Measurements from ENCODE around the gene EPHB1.

Gene EPHB1

DNA sequence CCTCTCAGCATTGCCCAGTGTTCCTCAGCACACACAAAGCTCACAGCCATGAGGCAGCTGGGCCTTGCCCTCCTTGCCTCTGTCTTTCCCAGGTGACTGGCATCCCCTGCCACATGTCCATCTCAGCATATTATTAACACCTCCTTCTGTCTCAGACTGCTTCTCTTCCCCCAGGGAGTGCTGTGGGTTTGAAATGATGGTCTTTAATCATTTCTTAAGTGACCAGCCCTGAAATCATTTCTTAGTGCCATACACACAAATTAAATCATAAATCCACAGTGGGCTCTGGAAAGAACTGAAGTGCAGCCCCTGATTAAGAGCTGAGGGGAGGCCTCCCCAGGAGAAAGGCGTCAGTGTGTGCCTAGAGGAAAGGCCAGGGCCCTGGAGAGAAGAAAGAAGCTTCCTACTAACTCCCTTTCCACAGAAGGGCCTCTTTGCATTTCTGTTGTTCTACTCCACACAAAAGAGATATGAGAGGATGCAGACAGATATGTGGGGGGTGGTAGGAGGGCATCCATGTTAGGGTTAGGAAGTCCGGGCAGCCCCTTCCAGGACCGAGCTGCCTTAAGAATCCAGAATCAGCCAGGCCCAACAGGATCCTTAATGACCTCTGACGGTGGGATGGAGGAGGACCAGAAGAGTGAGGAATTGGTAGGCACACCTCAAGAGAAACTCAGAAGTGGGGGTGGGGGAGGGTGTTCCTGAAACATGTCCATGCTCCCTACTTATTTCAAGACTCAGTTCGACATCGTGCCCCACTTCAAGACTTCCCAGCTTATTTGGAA lies 290.8 kb downstream of the EPHB1 start:
- H3K4me3 ChIP-seq (ENCODE audit: low read depth, low read length): no peak overlapping the region

DNA sequence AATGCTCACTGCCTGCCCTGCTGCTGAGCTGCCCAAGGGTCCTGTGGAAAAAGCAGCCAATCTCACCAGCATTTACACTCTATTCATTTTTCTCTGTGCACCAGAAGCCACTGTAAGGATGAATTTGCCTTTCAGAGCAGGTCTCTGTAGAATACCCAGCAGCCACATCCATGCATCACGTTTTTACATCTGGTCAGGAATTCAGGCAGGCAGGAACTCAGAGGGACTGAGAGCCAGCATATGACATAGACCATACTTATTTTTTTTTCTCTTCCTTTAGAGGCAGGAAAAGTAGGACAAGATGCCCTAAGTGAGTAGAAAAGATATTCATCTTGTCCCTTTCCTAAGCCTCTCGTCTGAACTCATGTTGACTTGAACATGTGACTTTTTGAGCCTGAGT lies 292.7 kb downstream of the EPHB1 start:
- TF ChIP-seq, protein P1, sequence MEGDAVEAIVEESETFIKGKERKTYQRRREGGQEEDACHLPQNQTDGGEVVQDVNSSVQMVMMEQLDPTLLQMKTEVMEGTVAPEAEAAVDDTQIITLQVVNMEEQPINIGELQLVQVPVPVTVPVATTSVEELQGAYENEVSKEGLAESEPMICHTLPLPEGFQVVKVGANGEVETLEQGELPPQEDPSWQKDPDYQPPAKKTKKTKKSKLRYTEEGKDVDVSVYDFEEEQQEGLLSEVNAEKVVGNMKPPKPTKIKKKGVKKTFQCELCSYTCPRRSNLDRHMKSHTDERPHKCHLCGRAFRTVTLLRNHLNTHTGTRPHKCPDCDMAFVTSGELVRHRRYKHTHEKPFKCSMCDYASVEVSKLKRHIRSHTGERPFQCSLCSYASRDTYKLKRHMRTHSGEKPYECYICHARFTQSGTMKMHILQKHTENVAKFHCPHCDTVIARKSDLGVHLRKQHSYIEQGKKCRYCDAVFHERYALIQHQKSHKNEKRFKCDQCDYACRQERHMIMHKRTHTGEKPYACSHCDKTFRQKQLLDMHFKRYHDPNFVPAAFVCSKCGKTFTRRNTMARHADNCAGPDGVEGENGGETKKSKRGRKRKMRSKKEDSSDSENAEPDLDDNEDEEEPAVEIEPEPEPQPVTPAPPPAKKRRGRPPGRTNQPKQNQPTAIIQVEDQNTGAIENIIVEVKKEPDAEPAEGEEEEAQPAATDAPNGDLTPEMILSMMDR (IDR thresholded peaks at IDR 0.05; ENCODE audit: borderline replicate concordance, insufficient read depth, low read depth, low read length): no peak
- H3K4me3 ChIP-seq (ENCODE audit: low read depth, low read length): no peak overlapping the region

More for the DNA sequence above, 290.8 kb downstream of the EPHB1 start:
- TF ChIP-seq, protein P1 (IDR thresholded peaks at IDR 0.05; ENCODE audit: borderline replicate concordance, insufficient read depth, low read depth, low read length): no peak

DNA sequence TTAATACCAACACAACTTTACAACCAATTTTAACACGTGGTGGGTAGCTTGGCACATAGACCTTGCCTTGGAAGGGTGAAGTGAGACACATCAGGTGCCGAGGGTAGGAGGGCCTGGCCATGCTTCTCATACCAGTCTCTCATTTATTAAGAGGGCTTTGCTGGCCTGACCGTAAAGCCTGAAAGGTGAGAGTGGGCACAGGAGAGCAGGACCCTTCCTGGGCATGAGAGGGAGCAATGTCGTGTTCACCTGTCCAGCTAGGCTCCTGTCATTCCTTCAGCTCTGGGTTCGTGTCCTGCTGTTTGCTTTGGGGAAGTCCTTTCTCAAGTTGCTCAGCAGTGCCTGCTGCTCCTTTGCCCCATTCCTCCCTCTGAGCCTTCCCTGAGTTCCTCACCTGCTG lies 294.4 kb downstream of the EPHB1 start:
- H3K4me3 ChIP-seq (ENCODE audit: low read depth, low read length): no peak overlapping the region
- TF ChIP-seq, protein P1 (IDR thresholded peaks at IDR 0.05; ENCODE audit: borderline replicate concordance, insufficient read depth, low read depth, low read length): no peak

DNA sequence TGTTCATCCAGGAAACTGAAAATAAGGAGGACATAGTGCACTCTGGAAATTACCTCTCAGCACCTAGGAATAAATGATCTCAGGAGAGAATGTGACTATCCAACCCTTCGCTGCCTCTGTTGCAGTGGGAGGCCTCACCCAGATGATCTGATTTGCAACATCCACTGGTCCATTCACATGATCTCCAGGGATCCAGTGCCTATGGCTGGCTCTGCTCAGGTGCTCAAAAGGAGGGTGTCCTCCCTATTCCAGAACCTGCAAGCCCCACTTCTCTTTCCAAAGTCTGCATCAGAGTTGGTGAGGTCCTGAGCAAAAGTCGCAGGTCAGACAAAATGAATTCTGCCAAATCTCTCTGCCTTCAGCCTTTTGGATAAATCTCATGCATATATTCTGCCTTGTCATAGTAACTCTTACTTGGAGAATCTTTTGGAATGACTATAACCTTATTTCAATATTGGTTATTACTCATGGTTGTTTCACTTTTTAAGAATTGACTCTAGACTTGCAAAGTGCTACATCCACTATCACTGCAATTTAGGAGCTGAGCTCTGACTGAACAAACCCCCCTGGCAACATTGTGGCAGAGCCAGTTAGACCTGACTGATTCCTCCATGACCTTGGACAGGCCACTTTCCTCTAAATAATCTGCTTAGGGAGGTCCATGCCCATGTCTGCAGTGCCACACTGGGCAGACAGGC lies 295.1 kb downstream of the EPHB1 start:
- H3K4me3 ChIP-seq (ENCODE audit: low read depth, low read length): no peak overlapping the region
- TF ChIP-seq, protein P1 (IDR thresholded peaks at IDR 0.05; ENCODE audit: borderline replicate concordance, insufficient read depth, low read depth, low read length): no peak

DNA sequence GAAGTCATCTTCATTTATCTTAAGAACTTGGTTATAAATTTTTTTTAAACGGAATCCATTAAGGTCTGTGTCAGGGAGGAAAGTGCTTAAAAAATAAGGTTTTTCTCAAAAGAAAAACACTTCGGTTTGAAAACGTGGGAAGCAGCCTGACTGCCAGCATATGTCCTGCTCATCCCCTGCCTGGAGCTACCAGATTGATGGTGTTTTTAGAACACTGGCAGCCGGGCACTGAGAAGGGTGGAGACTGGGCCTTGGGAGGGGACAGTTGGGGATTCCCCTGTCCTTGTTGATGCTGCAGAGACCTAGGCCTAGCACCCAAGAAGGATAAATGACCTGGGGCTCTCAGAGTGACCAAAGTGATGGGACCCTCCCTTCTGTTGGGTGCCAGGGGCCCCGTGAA lies 296.9 kb downstream of the EPHB1 start:
- TF ChIP-seq, protein P1 (IDR thresholded peaks at IDR 0.05; ENCODE audit: borderline replicate concordance, insufficient read depth, low read depth, low read length): no peak

DNA sequence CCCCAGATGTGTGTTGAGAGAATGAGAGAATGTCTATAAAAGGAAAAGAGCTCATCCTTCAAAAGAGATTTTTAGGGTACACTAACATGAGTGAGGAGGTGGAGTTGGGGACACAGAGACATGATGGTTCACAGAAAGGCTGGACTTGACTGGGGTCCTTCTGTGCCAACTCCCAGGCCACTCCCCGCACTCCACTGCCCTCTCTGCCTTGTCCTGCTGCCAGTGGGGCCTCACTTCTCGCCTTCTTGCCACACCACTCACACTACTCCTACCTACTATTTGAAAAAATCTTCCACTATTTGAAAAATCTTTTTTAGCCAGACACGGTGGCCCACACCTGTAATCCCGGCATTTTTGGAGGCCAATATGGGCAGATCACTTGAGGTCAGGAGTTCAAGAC lies 298.1 kb downstream of the EPHB1 start:
- no peak overlapping the region for H3K4me3 ChIP-seq (ENCODE audit: low read depth, low read length)
- TF ChIP-seq, protein P1 (IDR thresholded peaks at IDR 0.05; ENCODE audit: borderline replicate concordance, insufficient read depth, low read depth, low read length): no peak

More for the DNA sequence above, 296.9 kb downstream of the EPHB1 start:
- H3K4me3 ChIP-seq (ENCODE audit: low read depth, low read length): no peak overlapping the region
